Activated naive CD4-positive, alpha-beta T cell treated with Interleukin-2 at 50 U/mL for 16 hours (primary cell): ENCODE measurements around the gene GFM1.

ENCODE experiments used
- DNase-seq: peaks from one replicate; pipeline ENCODE4 v3.0.0-alpha.2; 2020

Gene GFM1

GRCh38 chr3:158728851-158729250, 84.5 kb downstream of the GFM1 start:
- DNase-seq: no peak

DNA sequence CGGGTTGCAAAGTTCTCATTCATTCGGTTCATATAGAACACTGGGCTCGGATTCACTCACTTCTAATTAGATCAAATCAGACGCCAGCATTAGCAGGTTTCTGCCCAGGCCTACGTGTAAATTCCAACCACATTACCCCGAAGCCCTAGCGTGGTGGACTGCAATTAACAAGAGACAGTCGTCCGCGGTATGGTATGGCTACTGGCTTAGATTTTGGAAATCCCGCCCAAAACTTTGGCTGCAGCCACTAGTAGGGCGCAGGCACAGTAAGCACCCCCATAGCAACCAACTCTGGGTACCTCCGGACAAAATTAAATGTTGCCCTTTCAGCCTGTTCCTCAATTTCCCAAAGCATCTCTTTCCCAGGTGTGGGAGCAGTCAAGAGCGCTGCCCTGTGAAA, 87.2 kb downstream of the GFM1 start:
- no peak for DNase-seq

GRCh38 chr3:158731938-158732855, 87.9 kb downstream of the GFM1 start, which contains the start of gene RARRES1:
Gene RARRES1, minus strand, starts transcription at chr3:158732457. Its CDS starts 42 bp downstream, at chr3:158732415.
- DNase-seq: peak; percentile 38

DNA sequence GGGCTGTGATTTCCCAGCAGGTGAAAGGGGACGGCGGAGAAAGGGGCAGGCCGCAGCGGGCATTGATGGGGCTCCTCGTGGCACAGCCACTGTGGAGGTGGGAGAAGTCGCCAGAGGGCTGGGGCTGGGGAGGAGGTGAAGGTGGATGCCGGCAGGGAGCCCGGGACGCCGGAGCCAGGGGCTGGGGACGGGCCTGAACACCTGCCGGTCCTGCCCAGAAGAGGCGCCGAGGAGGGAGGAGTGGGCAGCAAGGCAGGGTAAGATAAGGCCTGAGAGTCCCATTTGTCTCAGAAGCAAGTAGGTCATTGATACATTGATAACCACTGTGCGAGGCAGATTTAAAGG, 88.5 kb downstream of the GFM1 start:
- DNase-seq: no peak

GRCh38 chr3:158733656-158734055, 89.3 kb downstream of the GFM1 start:
- DNase-seq: no peak

GRCh38 chr3:158735296-158736033, 91.1 kb downstream of the GFM1 start:
- DNase-seq: no peak

- no peak for DNase-seq
These were observed 93.1 kb downstream of the GFM1 start for GRCh38 chr3:158737410-158737809.

GRCh38 chr3:158737976-158738615, 93.8 kb downstream of the GFM1 start:
- no peak for DNase-seq

DNA sequence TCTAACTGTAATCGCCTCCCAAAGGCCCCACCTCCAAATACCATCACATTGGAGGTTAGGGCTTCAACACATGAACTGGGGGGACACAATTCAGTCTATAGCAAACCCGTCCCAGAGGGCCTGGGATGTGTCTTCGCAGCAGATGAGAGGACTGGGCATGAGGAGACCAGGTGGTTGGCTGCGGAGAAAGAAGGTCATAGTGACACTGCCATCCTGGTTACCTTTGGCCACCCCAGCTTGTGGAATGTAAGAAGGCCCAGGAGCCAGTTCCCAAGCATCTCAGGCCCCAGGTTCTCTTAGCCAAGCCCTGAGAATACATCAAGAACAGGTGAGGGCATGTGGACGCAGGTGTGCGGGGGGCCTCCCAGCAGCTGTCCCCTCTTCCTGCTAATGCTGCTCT, 94.3 kb downstream of the GFM1 start:
- no peak for DNase-seq

GRCh38 chr3:158739078-158739477, 94.8 kb downstream of the GFM1 start:
- no peak for DNase-seq

DNA sequence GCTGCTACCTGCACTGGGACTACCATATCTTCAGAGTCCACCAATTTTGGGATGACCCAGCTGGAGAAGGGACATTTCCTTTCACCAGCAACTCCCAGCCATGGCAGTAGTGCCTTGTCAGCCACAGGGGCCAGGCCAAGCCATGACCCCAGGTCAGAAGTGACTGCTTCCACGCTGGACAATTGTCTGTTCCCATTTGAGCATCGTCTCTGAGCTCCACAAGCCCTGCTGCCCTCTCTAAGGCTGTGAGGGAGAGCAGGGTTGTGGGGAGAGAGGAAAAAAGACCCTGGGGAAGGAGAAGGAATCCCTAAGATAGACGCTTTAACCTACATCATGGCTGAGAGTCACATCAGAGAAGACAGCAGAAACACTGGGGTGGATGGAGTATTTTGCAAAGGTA, 95.3 kb downstream of the GFM1 start:
- no peak for DNase-seq
